T-helper 9 cell (primary cell): ENCODE data around the gene SEMA5A.

ENCODE experiments used
- DNase-seq: peaks from one replicate; pipeline ENCODE4 v3.0.0-alpha.2; 2020

SEMA5A gene

DNA sequence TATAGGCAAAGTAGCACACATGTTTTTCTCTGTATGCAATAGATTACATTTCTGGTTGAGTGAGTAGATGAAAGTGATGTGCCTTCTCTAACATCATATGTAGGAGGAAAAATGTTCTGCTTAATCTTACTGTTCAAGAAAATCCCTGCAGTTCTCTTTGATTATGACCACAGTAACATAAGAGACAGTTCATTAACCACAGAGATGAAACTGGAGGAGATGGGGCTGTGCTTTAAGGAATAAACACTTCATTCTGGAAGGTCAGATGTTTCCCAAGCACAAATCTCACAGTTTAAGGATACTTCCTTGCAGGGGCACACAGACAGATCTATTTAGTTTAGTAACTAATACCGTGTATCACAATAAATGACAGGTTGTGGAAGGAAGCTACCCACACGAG is 150.2 kb downstream of the SEMA5A start:
- DNase-seq: no peak

DNA sequence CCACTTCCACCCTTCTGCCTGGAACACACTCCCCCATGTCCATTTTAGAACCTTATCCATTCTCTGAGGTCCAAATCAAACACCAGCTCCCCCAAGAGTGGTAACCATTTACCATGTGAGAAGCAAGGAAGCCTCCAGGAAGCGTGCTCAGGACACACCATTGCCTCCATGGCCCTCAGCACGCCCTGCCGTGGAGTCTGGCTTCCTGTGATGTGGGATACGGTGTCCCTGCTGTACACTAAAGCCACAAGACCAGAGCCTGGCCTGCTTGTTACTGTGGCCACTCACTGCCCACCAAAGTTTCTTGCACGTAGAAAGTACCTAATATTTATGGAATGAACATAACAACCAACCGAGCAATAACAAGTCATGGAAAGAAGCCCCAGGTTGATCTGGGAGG is 151.7 kb downstream of the SEMA5A start:
- no peak for DNase-seq

DNA sequence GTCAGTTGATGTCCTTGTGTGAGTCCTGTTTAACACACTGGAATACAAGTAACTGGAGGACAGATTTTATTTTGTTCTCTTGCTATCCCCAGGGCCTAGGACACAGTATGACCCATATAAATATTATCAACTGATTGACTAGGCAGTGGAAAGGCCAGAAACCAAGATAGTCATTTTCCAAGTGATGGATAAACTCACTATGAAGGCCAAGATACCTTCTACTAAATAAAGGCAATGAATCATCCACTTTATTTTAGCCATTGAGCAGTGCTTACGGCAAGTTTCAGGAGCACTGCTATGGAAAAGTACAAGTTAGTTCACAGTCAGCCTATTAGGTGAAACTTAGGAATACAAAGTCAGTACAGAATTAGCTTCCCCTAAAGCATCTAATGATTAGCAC is 153.2 kb downstream of the SEMA5A start:
- no peak for DNase-seq

DNA sequence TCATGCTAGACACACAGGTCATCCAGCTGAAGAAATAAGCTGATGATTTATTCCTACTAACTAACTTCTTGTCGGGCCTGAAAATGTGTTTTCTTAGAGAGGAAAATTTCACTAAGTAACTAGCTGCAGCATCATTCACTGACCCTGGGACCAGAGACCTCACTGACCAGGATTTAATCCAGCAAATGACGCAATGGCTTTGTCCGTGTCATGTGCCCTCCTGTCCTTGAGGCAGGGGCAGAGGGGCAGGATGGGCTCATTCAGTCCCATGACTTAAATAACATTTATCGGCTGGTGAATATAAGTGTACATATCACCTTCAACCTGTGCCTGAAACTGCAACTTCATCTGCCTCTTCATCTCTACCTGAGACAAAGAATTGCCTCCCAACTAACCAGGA is 154.8 kb downstream of the SEMA5A start:
- no peak for DNase-seq

DNA sequence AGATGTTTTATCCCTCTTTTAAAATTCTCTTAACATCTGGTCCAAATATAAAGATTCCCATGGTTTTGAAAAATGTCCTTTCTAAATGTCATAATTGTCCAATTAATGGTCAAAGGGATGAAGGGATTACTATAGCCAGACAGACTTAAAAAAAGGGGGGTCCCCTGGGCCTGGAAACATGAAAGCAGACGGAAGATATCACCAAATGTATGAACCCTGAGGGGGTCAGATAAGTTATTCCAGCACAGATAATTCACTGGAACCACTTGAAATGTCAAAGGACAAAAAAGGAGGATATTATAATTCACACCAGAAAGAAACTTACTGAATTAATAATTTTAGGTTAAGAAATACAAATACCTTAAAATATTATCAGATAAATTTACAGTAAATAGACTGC is 155.8 kb downstream of the SEMA5A start:
- no peak for DNase-seq

DNA sequence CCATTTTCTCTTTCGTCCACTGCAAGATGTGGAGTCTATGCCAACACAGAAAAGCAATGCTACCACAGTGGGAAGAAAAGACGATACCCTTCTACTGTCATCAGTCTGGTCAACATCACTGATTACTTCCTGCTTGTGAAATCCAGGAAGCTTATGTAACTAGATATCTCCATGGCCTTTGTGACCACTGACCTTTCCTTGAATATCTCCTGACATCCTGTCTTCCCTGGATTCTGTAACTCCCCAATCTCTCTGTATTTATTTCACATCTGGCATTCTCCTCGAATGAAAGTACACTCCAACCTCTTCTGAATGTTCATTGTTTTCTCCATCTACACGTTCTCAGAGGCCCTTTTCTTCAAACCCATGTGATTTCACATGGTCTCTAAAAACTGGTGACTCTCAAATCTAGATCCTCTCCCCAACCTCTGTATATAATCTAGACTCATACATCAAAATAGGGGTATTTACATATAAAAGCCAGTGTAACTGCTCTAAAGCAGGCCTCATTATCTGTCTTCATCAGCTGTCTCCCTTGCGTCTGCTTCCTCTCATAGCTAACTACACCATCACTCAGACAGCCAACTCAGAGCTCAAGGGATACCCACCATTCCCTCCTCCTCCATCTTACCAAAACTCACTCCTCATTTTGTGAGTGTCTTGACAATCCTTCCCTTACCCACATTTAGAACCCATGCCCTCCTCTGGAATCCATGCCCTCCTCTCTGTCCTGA is 156.8 kb downstream of the SEMA5A start:
- DNase-seq: no peak

DNA sequence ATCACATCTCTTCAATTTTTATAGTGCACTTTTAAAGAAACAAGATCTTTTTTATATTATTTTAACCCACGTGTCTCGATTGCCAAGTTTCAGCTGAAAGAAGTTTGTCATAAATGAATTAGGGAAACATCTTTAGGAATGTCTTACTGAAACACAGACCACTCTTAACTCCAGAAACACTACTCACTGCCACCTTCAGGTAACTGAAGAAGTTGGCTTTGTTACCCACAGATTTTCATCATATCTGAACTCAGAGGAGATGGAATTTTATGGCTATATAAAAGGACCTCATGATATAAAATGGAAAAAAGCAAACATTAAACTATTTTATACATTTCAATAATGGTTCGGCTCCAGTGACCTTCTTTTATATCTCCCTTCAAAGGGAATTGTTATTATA is 158.0 kb downstream of the SEMA5A start:
- DNase-seq: no peak

DNA sequence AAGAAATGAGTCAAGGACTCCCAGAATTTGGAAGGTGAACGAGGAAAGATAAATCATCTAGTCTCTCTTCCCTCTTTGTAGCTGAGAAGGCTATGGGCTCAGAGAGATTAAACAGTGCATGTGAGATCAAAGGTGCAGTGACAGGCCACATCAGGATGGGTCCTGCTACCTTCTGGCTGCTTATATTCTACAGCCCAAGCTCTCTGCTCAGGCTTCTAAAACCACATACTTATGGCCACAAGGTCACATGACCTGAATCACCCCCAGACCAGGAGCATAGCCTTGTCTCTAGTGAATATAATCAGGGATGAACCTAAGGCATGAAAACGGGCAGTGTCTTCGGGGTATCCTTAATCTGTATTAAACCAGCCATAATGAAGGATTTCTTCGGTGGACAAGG is 158.9 kb downstream of the SEMA5A start:
- DNase-seq: no peak

DNA sequence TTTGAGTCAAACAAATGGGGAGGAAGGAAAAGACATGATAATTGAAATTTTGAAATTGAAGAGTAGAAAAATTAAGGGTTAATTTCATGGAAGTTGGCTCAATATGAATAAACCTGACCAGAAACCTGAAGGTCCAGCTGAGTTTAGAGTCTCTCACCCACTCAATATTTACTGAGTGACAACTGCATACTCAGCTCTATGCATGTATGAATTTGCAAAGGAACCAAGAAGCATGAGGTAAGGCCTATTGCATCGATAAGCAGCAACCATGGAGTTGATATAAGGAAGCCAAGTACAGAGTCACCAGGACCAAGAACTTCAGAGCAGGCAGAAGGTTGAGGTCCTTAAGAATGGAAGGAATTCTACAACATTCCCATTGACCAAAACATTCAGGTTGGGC is 163.4 kb downstream of the SEMA5A start:
- no peak for DNase-seq

DNA sequence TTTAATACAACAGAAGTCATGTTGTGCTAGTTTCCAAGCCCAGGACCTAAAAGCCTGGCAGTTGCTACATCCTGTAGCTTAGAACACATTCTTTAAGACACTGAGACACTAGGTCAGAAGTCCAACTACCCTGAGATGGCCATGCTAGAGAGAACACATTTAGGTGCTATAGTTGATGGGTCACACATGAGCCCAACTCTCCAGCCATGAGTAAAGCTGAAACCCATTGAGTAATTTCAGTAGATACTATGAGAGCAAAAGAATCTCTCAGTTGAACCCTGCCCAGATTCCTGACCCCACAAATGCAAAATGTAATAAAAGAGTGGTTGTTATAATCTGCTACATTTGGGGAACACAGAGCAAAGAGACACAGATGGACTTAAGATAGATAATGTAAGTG is 164.4 kb downstream of the SEMA5A start:
- no peak for DNase-seq

DNA sequence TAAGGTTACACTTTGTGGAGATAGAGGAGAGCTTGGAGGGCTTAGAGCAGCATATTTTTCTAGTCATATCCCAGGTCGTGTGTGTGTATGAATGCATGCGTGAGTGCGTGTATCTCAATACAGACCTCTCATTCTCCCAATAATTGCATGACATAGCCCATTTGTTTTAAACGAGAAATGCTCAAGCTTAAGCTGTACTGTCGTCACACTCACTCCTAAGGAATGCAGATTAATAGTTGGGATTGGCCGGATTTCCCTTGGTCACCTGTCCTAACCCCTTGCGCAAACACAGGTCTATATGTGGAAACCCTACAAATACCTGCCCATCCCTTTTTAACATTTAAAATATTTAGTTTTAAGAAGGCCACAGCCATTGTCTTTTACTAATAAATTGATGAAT is 165.8 kb downstream of the SEMA5A start:
- DNase-seq: no peak

DNA sequence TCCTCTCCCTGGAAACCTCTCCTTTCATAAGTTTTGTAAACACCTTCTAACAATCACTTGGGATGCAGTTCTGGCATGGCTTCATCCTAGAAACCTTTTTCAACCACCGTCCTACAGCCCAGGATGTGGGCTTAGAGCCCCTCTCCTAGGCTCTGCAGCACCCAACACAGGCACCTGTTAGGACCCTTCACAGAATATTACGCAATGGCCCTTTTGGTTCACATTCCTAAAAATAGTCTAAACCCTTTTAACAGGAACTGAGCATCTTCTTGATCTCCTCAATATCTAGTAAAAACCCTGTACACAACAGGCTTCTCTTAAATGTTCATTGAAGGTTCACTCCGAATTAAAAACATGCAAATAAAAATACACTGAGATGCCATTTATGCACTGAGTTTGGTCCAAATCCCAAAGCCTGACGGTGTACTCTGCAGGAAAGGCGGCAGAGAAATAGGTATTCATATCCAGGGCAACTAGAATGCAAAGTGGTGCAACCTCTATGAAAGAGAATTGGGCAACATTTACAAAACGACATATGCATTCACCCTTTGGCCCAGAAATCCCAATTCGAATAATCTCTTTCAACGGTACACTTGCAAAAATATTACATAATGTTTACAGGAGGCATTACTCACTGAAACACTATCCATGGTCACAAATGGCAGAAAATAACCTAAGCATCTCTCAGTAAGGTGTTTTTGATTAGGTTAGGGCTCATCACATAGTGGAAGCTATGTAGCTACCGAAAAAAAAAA is 169.3 kb downstream of the SEMA5A start:
- DNase-seq: no peak

DNA sequence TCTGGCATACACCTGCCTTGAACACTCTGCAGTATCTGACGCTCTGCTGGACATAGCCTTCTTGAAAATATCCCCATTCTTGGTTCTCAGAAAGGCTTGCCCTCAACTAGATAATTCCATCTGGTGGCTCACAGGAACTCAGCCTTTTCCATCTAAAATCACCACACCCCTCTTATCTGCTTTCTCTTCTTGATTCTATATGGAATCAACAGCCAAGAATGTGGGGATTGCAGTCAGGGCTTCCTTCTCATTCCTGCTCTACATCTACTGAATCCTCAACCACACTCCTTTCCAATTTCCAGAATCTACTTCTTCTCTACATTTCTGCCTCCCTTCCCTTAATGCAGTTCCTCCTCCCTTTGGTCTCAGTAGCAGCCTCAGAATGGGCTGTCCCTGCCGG is 170.1 kb downstream of the SEMA5A start:
- DNase-seq: no peak

DNA sequence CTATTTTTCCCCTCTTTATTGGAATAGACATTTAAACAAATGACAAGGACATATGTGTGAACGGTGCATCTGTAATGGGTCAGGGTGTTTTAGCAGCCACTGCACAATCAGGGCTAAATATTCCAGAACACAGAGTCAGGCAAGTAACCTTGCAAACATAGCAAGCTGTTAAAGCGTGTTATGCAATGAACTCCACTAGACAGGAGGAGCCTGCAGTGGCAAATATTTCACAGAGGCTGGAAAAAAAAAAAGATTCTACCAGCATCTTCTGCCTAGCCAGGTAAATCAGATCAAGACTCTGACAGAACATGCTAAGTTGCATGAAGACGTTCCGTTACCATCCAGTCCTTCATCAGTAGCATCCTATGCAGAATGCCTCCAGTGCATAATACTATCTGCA is 171.8 kb downstream of the SEMA5A start:
- no peak for DNase-seq

DNA sequence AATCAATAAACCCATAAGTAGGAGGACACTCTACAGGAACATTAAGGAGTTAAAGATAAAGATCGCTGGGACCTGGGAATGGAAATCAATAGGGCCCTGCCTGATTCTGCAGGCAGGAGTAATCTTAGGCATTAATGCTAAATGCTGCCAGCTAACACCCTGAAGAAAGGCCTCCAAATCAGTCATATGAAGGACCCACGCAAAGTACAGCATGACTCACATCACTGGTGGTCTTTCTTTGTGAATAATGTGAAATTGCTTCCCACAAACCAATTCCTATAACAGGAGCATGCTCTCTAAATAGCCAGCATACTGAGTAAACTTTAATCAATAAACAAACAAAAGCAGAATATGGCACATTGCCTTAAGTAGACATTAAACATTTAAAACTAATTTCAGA is 172.3 kb downstream of the SEMA5A start:
- DNase-seq: no peak

DNA sequence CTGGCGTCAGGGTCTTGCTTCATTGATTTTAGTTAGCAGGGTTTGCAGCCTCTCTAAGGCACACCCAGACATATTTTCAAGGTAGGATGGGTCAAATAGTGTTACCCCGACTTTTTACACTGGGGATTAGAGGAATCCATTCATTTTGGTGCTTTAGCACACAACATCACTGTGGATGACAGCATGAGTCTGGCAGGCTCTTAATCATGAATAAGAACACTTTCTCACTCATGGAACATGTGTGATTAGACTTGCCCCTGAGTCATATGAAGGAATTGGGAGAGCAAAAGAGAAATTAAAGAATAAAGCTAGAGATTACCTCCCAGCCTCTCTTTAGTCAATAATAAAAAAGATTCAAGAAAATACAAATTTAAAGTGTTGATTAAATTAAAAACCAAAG is 175.6 kb downstream of the SEMA5A start:
- DNase-seq: no peak

DNA sequence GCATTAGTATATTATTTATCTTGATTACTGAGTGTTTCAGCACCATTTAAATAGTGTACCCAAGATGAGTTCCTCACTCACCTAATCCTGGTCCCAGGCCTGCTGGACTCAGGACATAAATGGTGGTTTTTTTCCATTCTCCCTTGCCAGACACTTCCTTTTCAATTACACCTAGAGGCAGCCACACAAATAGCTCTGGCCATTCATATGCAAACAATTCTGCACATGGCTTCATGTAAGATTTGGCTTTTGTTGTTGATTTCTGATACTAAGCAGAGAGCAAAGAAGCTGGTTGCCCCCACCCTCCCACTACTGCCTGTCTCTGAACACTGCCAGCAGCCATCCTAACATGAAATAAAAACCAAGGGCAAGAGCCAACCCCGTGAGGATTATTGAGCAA is 180.4 kb downstream of the SEMA5A start:
- DNase-seq: no peak

DNA sequence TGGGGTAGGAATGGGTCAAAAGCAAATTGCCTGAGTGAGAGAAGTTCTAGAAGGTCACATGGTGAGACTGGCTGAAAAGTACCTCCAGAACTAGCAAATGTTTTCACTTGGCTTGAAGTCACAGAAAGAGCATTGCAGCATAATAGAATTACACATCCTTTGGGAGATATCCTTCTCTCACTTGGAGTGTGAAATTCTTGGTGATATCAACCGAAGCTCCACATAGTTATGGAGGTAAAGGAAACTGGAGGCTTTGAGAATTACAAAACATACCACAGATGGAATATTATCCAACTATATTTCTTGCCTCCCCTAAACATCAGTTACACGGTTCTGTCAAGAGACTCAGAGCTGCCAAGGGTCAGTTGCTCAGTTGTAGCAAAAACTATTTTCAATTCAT is 182.4 kb downstream of the SEMA5A start:
- DNase-seq: no peak

DNA sequence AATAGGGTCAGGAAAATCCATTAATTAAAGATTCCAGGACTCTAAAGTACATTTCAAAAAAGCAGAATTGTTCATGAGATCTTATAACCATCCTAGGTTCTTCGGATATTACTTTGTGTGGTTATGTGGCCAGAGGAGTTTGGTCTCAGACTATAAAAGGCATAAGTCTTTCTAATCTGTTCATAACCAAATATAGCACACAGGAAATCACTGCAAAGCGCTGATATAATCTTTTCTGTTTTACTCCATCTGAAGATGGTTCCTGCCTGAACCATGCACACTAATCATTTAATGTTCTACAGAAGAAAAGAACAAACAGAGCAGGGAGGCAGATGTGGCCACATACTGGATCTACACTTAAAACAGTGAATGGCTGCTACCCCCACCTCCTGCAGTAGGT is 182.8 kb downstream of the SEMA5A start:
- no peak for DNase-seq

DNA sequence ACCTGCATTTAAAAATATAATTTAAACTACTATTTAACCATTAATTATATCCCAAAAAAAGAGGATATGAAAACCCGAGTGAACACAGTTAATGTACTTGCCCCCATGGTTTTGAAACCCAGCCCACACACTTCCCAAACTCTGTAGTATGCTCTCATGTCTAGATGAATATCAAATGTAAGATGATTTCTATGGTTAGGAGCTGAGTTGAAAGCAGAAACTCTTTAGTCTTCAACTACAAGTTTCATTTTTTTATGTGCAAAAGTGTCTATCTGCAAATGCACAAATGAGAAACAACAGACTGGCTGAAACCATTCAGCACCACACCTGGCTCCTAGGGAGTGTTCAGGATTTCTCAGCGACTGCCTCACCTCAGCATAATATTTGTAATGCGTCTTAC is 183.3 kb downstream of the SEMA5A start:
- DNase-seq: no peak

DNA sequence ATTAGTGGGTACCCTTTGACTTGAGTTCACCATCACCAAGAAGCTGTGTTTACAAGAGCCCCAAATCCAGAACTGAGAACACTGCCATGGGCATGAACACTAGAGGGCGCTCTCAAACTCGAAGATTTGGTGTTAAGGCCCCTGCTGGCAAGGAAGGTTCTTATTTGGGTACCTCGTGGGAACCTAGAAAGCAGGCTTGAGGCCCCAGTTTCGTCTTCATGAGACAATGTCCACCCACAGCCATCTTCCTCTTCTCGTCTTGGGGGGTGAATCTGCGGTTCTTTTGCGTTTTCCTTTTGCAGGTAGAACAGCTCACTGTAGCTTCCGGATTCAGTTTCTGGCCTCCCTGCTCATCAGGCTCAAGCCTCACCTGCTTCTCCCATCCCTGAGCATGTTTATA is 184.0 kb downstream of the SEMA5A start:
- DNase-seq: no peak

DNA sequence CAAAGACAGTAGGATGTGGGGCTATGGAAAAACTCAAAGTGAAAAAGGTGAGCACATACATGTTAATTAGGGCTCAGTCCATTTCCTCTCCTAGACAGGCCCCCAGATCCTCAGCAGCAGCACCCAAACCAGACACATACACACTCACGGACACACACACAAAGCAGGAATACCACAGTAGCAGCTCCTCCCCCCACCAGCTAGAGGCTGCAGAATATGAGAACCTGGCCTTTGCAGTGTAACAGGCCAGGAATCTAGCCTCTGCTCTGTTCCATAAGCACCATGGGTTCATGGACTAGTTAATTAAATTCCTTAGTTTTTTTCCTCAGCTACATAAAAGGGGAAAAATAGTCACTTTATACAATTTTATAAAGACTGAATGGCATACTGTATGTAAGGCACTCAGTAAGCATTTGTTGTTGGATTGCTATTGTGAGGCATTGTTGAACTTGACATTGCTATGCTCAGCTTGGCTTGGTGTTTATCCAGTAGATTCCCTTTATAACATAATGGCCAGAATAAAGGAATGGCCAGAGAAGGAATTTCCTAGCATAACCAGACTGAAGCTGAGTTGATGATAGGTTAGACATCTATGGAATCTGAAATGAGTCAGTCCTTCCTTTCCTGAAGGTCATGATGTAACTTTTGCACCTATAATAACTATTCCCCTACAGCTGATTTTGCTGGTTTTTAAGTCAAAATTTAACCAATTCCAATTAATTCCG is 186.8 kb downstream of the SEMA5A start:
- no peak for DNase-seq

DNA sequence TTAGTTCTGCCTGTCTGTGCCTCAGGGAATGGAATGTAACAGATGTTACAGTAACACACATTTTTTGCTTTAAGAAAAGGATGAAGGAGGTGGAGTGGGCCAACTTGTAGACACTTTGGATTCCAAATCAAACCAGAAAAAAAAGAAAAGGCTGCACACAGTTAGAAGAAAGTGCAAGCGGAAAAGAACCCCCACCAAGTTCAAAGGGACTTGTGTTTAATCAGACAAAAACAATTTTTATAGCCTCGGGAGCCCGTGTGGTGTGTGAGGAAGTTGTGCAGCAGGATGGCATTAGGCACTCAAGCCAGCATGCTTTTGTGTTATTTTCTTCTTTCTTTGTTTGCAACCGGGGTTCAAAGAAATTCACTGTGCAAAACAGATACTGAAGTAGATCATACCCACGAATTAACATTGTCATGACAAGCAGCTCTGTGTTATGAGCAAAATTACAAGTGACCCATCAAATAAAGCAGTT is 189.5 kb downstream of the SEMA5A start:
- DNase-seq: no peak
